Measurements from ENCODE around the gene HES6.

The HES6 gene

GRCh38 chr2:238239863-238240756 lies at the start of gene HES6:
Gene HES6 (minus strand): TSS chr2:238240038. CDS start chr2:238239905, 133 bp downstream.
- ChIA-PET CTCF (no interaction called here), POLR2A (interaction anchor here (0.9 to 2.9 kb wide), 3 partner anchors 9 to 100 kb away, joined by 3 to 11 read pairs (median 3); partner anchors contain the start of gene ILKAP)
- TF ChIP-seq LEF1 (IDR thresholded peaks at IDR 0.05; ENCODE audit: borderline replicate concordance) (0 out of 2 replicates have a peak, but pooled peaks have one; percentile 58), HDGF (IDR thresholded peaks at IDR 0.05; ENCODE audit: borderline replicate concordance) (no peak), FOXK2 (IDR thresholded peaks at IDR 0.05) (no peak)
- DNase-seq (ENCODE audit: extremely low spot score), result peak; percentile 86

GRCh38 chr2:238289574-238289973 lies 49.7 kb upstream of the HES6 start:
- no peak for TF ChIP-seq ARNT (IDR thresholded peaks at IDR 0.05)
- TF ChIP-seq ZNF384 (IDR thresholded peaks at IDR 0.05), result no peak
- no peak for TF ChIP-seq FOXK2 (IDR thresholded peaks at IDR 0.05)
- no peak for TF ChIP-seq L3MBTL2 (conservative IDR thresholded peaks at IDR 0.05)
- TF ChIP-seq PKNOX1 (IDR thresholded peaks at IDR 0.05), result no peak
- TF ChIP-seq ELF4 (IDR thresholded peaks at IDR 0.05), result no peak
- no peak for TF ChIP-seq FOXM1 (IDR thresholded peaks at IDR 0.05; ENCODE audit: borderline replicate concordance)
- TF ChIP-seq SUZ12 (IDR thresholded peaks at IDR 0.05), result no peak
- no peak for TF ChIP-seq LEF1 (IDR thresholded peaks at IDR 0.05; ENCODE audit: borderline replicate concordance)
- TF ChIP-seq SP1 (IDR thresholded peaks at IDR 0.05), result no peak
- no peak for TF ChIP-seq BHLHE40 (IDR thresholded peaks at IDR 0.05; ENCODE audit: borderline replicate concordance)
- TF ChIP-seq TARDBP (IDR thresholded peaks at IDR 0.05), result no peak
- no peak for TF ChIP-seq HDGF (IDR thresholded peaks at IDR 0.05; ENCODE audit: borderline replicate concordance)
- ChIA-PET CTCF (no interaction called here), POLR2A (no interaction called here)
- no peak for DNase-seq (ENCODE audit: extremely low spot score)

- peak; percentile 90 for DNase-seq (ENCODE audit: extremely low spot score)
- CTCF ChIA-PET, result interaction anchor here (0.6 to 1.1 kb wide), 4 partner anchors 14 to 1235 kb away, joined by 3 to 4 read pairs (median 3); no protein-coding TSS in a partner anchor
- TF ChIP-seq LEF1 (IDR thresholded peaks at IDR 0.05; ENCODE audit: borderline replicate concordance), result no peak
- TF ChIP-seq L3MBTL2 (conservative IDR thresholded peaks at IDR 0.05), result peak; percentile 63
- TF ChIP-seq ZNF384 (IDR thresholded peaks at IDR 0.05), result no peak
- 0 out of 2 replicates have a peak, but pooled peaks have one; percentile 62 for TF ChIP-seq ARNT (IDR thresholded peaks at IDR 0.05)
- TF ChIP-seq PKNOX1 (IDR thresholded peaks at IDR 0.05), result peak; percentile 100
- no peak for TF ChIP-seq NFRKB (IDR thresholded peaks at IDR 0.05)
- TF ChIP-seq FOXK2 (IDR thresholded peaks at IDR 0.05), result no peak
- no peak for TF ChIP-seq CTBP1 (IDR thresholded peaks at IDR 0.05; ENCODE audit: borderline replicate concordance)
- 0 out of 2 replicates have a peak, but pooled peaks have one; percentile 13 for TF ChIP-seq FOXM1 (IDR thresholded peaks at IDR 0.05; ENCODE audit: borderline replicate concordance)
- POLR2A ChIA-PET, result no interaction called here
These were observed 49.1 kb upstream of the HES6 start for GRCh38 chr2:238288650-238289573.

GRCh38 chr2:238287737-238288649 lies 48.2 kb upstream of the HES6 start, which contains the start of gene PER2:
Gene PER2 (minus strand): TSS chr2:238288610. CDS start chr2:238277936, 10,674 bp downstream.
- ChIA-PET POLR2A (no interaction called here), CTCF (interaction anchor here (0.6 to 1.1 kb wide), 3 partner anchors 13 to 512 kb away, joined by 3 to 4 read pairs (median 3); no protein-coding TSS in a partner anchor)
- peak; percentile 59 for DNase-seq (ENCODE audit: extremely low spot score)
- TF ChIP-seq L3MBTL2 (conservative IDR thresholded peaks at IDR 0.05) (no peak), SP1 (IDR thresholded peaks at IDR 0.05) (no peak), BHLHE40 (IDR thresholded peaks at IDR 0.05; ENCODE audit: borderline replicate concordance) (no peak), ELF4 (IDR thresholded peaks at IDR 0.05) (no peak), TARDBP (IDR thresholded peaks at IDR 0.05) (no peak), FOXK2 (IDR thresholded peaks at IDR 0.05) (no peak), HDGF (IDR thresholded peaks at IDR 0.05; ENCODE audit: borderline replicate concordance) (no peak), FOXA1 (IDR thresholded peaks at IDR 0.05) (no peak), PKNOX1 (IDR thresholded peaks at IDR 0.05) (no peak), NFRKB (IDR thresholded peaks at IDR 0.05) (no peak), ZNF384 (IDR thresholded peaks at IDR 0.05) (no peak), LEF1 (IDR thresholded peaks at IDR 0.05; ENCODE audit: borderline replicate concordance) (no peak), SUZ12 (IDR thresholded peaks at IDR 0.05) (no peak), CTBP1 (IDR thresholded peaks at IDR 0.05; ENCODE audit: borderline replicate concordance) (no peak), FOXM1 (IDR thresholded peaks at IDR 0.05; ENCODE audit: borderline replicate concordance) (no peak), ARNT (IDR thresholded peaks at IDR 0.05) (no peak)

Data from HEK293T (cell line).